Mesenchymal stem cell (in vitro differentiated cells and primary cell): ENCODE results near the gene HOXA5.
A peak's percentile ranks its signal among the peaks of the same experiment; 100 is the strongest.

Experiments
- DNase-seq: peaks from one replicate; pipeline ENCODE4 v3.0.0-alpha.2; 2013
- H2AFZ ChIP-seq: one replicate; pipeline ENCODE4 v1.6.1; 2013; ENCODE audit warnings: low read depth, mild to moderate bottlenecking, control low read depth, inconsistent platforms, low read length, moderate library complexity
- H2AK5ac ChIP-seq: 2 replicates; pipeline ENCODE4 v1.6.1; 2013; ENCODE audit warnings: low read length, moderate library complexity, mild to moderate bottlenecking, inconsistent platforms; ENCODE audit not compliant: severe bottlenecking
- H2BK120ac ChIP-seq: one replicate; pipeline ENCODE4 v1.6.1; 2013; ENCODE audit warnings: low read depth, mild to moderate bottlenecking, inconsistent platforms, low read length, moderate library complexity
- H2BK12ac ChIP-seq, 2 experiments: one replicate each; pipeline ENCODE4 v1.6.1; 2013; ENCODE audit warnings: inconsistent platforms in 2 of 2, low read length in 2 of 2, mild to moderate bottlenecking in 2 of 2, moderate library complexity in 2 of 2, control low read depth in 1 of 2
- H2BK15ac ChIP-seq: one replicate; pipeline ENCODE4 v1.6.1; 2013; ENCODE audit warnings: mild to moderate bottlenecking, low read depth, inconsistent platforms; ENCODE audit not compliant: poor library complexity, severe bottlenecking
- H2BK5ac ChIP-seq: 2 replicates; pipeline ENCODE4 v1.6.1; 2013; ENCODE audit warnings: low read depth, mild to moderate bottlenecking, low read length, control low read depth, inconsistent platforms; ENCODE audit not compliant: poor library complexity, severe bottlenecking
- H3K14ac ChIP-seq, 2 experiments: one replicate each; pipeline ENCODE4 v1.6.1; 2013; ENCODE audit warnings: inconsistent platforms in 2 of 2, low read length in 2 of 2, control low read depth in 1 of 2, mild to moderate bottlenecking in 1 of 2, moderate library complexity in 1 of 2
- H3K18ac ChIP-seq, 2 experiments: one replicate each; pipeline ENCODE4 v1.6.1; 2013; ENCODE audit warnings: inconsistent platforms in 2 of 2, low read length in 2 of 2, control low read depth in 1 of 2, low read depth in 1 of 2, mild to moderate bottlenecking in 1 of 2
- H3K23ac ChIP-seq, 2 experiments: one replicate each; pipeline ENCODE4 v1.6.1; 2013; ENCODE audit warnings: inconsistent platforms in 2 of 2, low read length in 2 of 2, mild to moderate bottlenecking in 2 of 2, moderate library complexity in 2 of 2, control low read depth in 1 of 2
- H3K27ac ChIP-seq: 2 replicates; pipeline ENCODE4 v1.5.1; 2013; ENCODE audit warnings: mild to moderate bottlenecking, moderate library complexity, low read length, control low read depth, inconsistent platforms; ENCODE audit not compliant: poor library complexity, severe bottlenecking
- H3K27me3 ChIP-seq, 2 experiments: 2 replicates each; pipeline versions ENCODE4 v1.6.1 to v1.7.0; 2013; ENCODE audit warnings: low read length in 2 of 2, mild to moderate bottlenecking in 2 of 2, moderate library complexity in 2 of 2, control low read depth in 1 of 2, inconsistent platforms in 1 of 2; ENCODE audit not compliant: control insufficient read depth in 1 of 2, insufficient read depth in 1 of 2
- H3K36me3 ChIP-seq, 2 experiments: 2 replicates each; pipeline versions ENCODE4 v1.6.1 to v1.7.0; 2013; ENCODE audit warnings: low read length in 2 of 2, control low read depth in 1 of 2, inconsistent platforms in 1 of 2, low read depth in 1 of 2, mild to moderate bottlenecking in 1 of 2; ENCODE audit not compliant: insufficient read depth in 2 of 2, control insufficient read depth in 1 of 2
- H3K4ac ChIP-seq, 2 experiments: one replicate each; pipeline ENCODE4 v1.6.1; 2013; ENCODE audit warnings: inconsistent platforms in 2 of 2, low read length in 2 of 2, mild to moderate bottlenecking in 2 of 2, moderate library complexity in 2 of 2, control low read depth in 1 of 2, low read depth in 1 of 2
- H3K4me1 ChIP-seq: 2 replicates; pipeline ENCODE4 v1.6.1; 2013; ENCODE audit warnings: low read depth, low read length, control low read depth; ENCODE audit not compliant: control insufficient read depth, insufficient read depth
- H3K4me2 ChIP-seq: 2 replicates; pipeline ENCODE4 v1.6.1; 2013; ENCODE audit warnings: low read length, mild to moderate bottlenecking, inconsistent platforms; ENCODE audit not compliant: poor library complexity, severe bottlenecking
- H3K4me3 ChIP-seq, 2 experiments: 2 replicates each; pipeline versions ENCODE4 v1.5.1 to v1.7.0; 2013; ENCODE audit warnings: low read length in 2 of 2, mild to moderate bottlenecking in 2 of 2, control low read depth in 1 of 2, low read depth in 1 of 2; ENCODE audit not compliant: insufficient read depth in 1 of 2
- H3K79me1 ChIP-seq: replicated peaks from 2 replicates; pipeline ENCODE4 v1.6.1; 2013; ENCODE audit warnings: mild to moderate bottlenecking, control low read depth, low read length, inconsistent platforms; ENCODE audit not compliant: poor library complexity, severe bottlenecking
- H3K9ac ChIP-seq: 2 replicates; pipeline ENCODE4 v1.7.0; 2013; ENCODE audit warnings: mild to moderate bottlenecking, low read length, moderate library complexity
- H3K9me3 ChIP-seq: 2 replicates; pipeline ENCODE4 v1.7.0; 2013; ENCODE audit warnings: mild to moderate bottlenecking, low read length; ENCODE audit not compliant: control insufficient read depth
- H4K8ac ChIP-seq: one replicate; pipeline ENCODE4 v1.6.1; 2013; ENCODE audit warnings: inconsistent platforms, mild to moderate bottlenecking, low read length, moderate library complexity
- H4K91ac ChIP-seq: one replicate; pipeline ENCODE4 v1.6.1; 2013; ENCODE audit warnings: mild to moderate bottlenecking, low read length, inconsistent platforms
- WGBS: methylation state at CpG from one replicate; pipeline ENCODE4 v1.1.7; 2013; ENCODE audit warnings: mixed read lengths; 5-methylcytosine and 5-hydroxymethylcytosine counted together

Gene HOXA5

DNA sequence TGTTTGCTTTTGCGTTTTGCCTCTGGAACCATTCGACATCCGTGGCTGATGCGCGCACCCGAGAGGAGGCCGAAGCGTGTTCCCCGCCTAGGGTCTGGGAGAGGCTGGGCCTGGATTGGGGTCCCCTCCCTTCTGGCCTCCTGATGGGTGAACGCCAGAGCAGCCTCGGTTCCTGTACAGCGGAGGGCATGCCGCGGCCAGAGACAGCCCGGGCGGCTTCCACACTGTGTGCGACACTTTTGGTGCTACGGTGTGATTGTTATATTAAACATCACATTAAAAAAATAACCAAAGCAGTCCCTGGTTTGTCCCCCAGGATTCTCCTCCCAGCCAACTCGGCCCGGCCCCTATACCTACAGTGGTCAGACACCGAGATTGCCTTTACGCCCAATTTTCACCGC is 16.7 kb upstream of the HOXA5 start:
- no peak overlapping the region for H3K23ac ChIP-seq

DNA sequence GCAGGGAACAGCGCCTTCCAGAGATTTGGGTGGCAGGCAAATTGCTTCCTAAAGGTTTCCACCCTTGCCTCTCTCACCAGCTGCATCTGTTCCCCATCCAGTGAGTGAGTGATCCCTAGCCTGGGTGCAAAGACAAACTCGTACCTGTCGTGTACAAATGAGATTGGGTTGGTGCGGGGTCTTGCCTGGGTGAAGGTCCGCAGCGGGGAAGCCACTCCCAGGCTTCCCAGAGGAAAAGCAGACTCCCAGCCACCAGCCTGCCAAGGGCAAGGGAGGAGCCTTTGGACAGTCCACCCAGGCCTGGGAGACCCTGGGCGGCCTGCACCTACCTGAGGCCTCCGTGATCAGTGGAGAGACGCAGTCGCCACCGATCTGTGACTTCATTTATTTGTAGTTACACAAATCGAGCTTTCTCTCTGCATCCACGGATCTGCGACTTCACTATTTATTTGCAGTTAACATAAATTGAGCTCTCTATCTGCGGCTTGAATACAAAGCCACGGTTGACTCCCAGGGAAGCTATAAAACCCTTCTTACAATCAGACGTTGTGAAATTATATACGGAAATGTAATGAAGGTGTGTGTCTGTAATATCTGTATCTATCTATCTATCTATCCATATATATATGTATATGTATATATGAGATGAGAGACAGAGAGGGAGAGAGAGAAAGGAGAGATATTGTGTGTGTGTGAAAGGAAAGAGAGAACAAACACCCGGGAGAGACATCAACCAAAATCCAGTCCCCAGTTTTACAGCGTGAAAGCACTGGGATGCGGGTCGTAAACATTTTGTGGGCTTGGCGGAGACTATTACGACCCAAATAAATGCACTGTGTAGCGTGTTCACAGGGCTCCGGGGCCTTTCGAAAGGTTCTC is 16.0 kb upstream of the HOXA5 start:
- Histone ChIP-seq H4K8ac (no peak overlapping the region), H3K4ac (no peak overlapping the region), H2AK5ac (no peak overlapping the region), H3K4me1 (peaks cover 24% of the 10 kb centered on the region), H3K18ac (no peak overlapping the region), H3K9me3 (no peaks in the 10 kb centered on the region), H3K79me1 (peaks cover 5% of the 10 kb centered on the region), H3K27me3 (peaks cover 0 to 43% of the 10 kb centered on the region in 2 experiments), H3K27ac (no peak overlapping the region), H3K36me3 (peaks cover 15 to 32% of the 10 kb centered on the region in 2 experiments), H3K4me3 (peak overlapping the region in 1 of 2 experiments; percentile 82), H4K91ac (no peak overlapping the region), H2BK120ac (no peak overlapping the region), H3K14ac (no peak overlapping the region), H2AFZ (no peak overlapping the region), H3K4me2 (no peak overlapping the region), H2BK15ac (no peak overlapping the region), H3K23ac (no peak overlapping the region), H2BK12ac (no peak overlapping the region), H2BK5ac (no peak overlapping the region), H3K9ac (peak overlapping the region; percentile 84)
- DNase-seq, result no peak
- 76% methylated on average over 25 of the region's 27 CpGs for WGBS

More for the DNA sequence above, 16.7 kb upstream of the HOXA5 start:
- Histone ChIP-seq H3K27ac (no peak overlapping the region), H3K4me1 (peaks cover 27% of the 10 kb centered on the region), H3K4ac (peak overlapping the region in 1 of 2 experiments; percentile 63), H3K14ac (no peak overlapping the region), H2BK12ac (no peak overlapping the region), H3K36me3 (peaks cover 15 to 34% of the 10 kb centered on the region in 2 experiments), H4K91ac (no peak overlapping the region), H3K4me2 (peak overlapping the region; percentile 94), H2BK15ac (no peak overlapping the region), H4K8ac (no peak overlapping the region), H3K27me3 (peaks cover 0 to 37% of the 10 kb centered on the region in 2 experiments), H3K9ac (peak overlapping the region; percentile 84), H2BK5ac (no peak overlapping the region), H2BK120ac (no peak overlapping the region), H2AFZ (peak overlapping the region; percentile 84), H2AK5ac (no peak overlapping the region), H3K79me1 (peaks cover 3% of the 10 kb centered on the region), H3K9me3 (no peaks in the 10 kb centered on the region), H3K4me3 (peak overlapping the region in 1 of 2 experiments; percentile 82), H3K18ac (no peak overlapping the region)
- DNase-seq, result no peak
- WGBS, result 71% methylated on average over 21 of the region's 23 CpGs

DNA sequence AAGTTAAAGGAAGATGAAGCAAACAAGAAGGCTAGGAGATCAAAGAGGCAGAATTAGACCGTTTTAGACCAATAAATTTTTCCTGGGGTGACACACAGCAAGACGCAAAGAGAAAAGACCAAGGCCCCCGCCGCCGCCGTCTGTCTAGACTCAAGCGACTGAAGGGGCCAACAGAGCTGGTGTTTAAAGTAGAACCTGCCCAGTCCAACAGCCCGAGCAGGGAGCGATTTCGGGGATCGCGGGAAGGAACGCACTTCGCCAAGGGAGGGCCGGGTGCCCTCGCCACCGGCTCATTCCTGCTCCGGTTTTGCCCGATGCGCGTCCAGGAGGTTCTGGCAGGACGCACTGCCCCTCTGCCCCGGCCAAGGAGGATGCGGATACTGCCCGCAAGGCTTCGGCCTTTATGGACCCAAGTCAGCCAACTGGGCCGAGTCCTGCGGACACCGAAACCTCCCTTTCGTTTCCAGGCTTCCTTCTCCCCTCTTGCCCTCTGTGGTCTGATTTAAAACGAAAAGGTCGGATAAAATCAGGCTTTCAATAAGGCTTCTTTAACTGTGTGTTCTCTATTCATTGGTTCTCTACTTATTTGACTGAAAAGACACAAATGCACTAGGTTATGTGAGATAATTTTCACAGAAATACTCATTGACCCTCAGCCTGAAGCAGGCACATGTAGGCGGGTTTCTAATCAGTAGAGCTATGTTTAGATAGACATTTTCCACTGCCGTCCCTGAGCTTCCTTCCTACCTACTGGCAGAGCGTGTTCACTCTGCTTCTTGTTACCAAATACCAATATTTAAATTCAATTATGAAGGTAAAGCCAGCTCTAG is 15.2 kb upstream of the HOXA5 start:
- WGBS, result 77% methylated on average over 33 of the region's 35 CpGs
- H3K18ac ChIP-seq, result no peak overlapping the region
- peaks cover 15 to 23% of the 10 kb centered on the region in 2 experiments for H3K36me3 ChIP-seq

More for the DNA sequence above, 15.2 kb upstream of the HOXA5 start:
- Histone ChIP-seq H3K27ac (no peak overlapping the region), H3K79me1 (peaks cover 5% of the 10 kb centered on the region), H2BK12ac (no peak overlapping the region), H3K9me3 (no peaks in the 10 kb centered on the region), H3K4me2 (no peak overlapping the region), H3K23ac (no peak overlapping the region), H2BK5ac (no peak overlapping the region), H3K14ac (no peak overlapping the region), H2BK120ac (no peak overlapping the region), H2AFZ (no peak overlapping the region), H4K91ac (no peak overlapping the region), H3K4me1 (peaks cover 22% of the 10 kb centered on the region), H3K4ac (no peak overlapping the region), H4K8ac (peak overlapping the region; percentile 8), H2BK15ac (no peak overlapping the region), H3K9ac (no peak overlapping the region), H3K4me3 (no peak overlapping the region), H2AK5ac (no peak overlapping the region), H3K27me3 (peaks cover 0 to 52% of the 10 kb centered on the region in 2 experiments)
- DNase-seq, result no peak
